ENCODE results near the gene NFKBIB.

- TF ChIP-seq CTCF (conservative IDR thresholded peaks at IDR 0.05) (no peak), ZFX (IDR thresholded peaks at IDR 0.05) (no peak)
Measured at GRCh38 chr19:38918526-38918925, 18.8 kb downstream of the NFKBIB start.

Data from C4-2B (cell line).